HFFc6 (cell line): Measurements from ENCODE around the gene ZBTB7A. TPM values are rescaled to one million over a fixed set of nuclear protein-coding genes. Genes with fewer than 3 reads are reported as not detected.
A peak's percentile ranks its signal among the peaks of the same experiment; 100 is the strongest.

Source experiments
- DNase-seq: peaks from one replicate; pipeline ENCODE4 v3.0.0-alpha.2; 2018
- H3K27ac Mint-ChIP-seq: 2 replicates; pipeline ENCODE4 v1.8.0; 2020; ENCODE audit warnings: mild to moderate bottlenecking, mixed read lengths
- H3K27me3 Mint-ChIP-seq: 2 replicates; pipeline ENCODE4 v1.8.0; 2021; ENCODE audit warnings: mild to moderate bottlenecking, moderate library complexity, mixed read lengths; ENCODE audit not compliant: insufficient read depth
- H3K36me3 Mint-ChIP-seq: 2 replicates; pipeline ENCODE4 v1.8.0; 2021; ENCODE audit warnings: low read depth, mixed read lengths
- H3K4me1 Mint-ChIP-seq: 2 replicates; pipeline ENCODE4 v1.8.0; 2020; ENCODE audit warnings: low read depth, mixed read lengths
- H3K4me3 Mint-ChIP-seq: 2 replicates; pipeline ENCODE4 v1.8.0; 2020; ENCODE audit warnings: mild to moderate bottlenecking, moderate library complexity, mixed read lengths
- H3K9me3 Mint-ChIP-seq: 2 replicates; pipeline ENCODE4 v1.8.0; 2020; ENCODE audit warnings: mild to moderate bottlenecking, mixed read lengths
- total RNA-seq, 6 experiments: library from RNA; stranded (reverse); fragmentation: NEBNext Ultra II Directional; extraction: Animal tissue kit (Norgen Biotek cat#: 25700); gene quantifications; 2 replicates in 1 of 6; 3 replicates in 5 of 6; pipeline ENCODE4 v1.2.3, GENCODE V29; 2021
- TF ChIP-seq, protein P1 (sequence below): fragments of 200-600 bp; sonication (generic); IDR thresholded peaks from 2 replicates; pipeline ENCODE4 v1.5.0; 2021; ENCODE audit warnings: antibody characterized with exemption, mild to moderate bottlenecking

Gene ZBTB7A
- total RNA-seq, 6 experiments from 2014 or later = 40.8 to 47.6 (median 43.6) TPM

DNA sequence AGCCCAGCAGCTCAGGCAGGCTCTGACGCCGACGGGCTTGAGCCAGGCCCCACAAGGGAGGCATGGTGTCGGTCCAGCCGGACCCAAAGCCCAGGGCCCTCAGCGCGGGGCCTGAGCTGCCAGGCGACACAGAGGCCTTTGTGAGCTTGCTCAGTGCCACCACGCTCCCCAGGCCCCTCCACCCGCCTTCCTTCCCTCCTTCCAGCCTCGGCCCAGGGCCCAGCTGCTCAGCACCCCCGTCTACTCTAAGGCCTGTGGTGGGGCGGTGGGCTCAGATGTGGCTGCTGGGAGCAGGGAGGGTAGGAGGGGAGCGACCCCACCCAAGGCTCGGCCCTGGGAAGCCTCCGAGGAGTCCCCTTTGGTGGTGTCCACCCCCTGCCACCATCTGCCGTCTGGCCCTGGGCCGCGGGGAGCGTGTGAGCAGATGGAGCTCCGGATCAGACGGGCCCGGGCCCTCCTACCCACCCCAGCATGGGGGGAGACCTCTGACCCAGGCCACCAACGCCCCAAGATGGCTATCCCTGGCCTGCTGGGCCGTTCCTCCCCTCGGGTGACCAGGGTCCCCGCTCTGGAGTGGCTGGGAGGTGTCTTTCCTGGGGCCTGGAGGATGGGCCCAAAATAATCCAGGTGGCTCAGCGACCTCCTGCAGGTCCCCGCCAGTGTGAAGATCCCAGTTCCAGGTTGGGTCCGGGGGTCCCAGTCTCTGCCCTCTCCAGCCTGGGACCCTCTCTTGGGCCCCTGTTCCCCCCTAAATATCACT is 7.8 kb downstream of the ZBTB7A start:
- peaks cover 19% of the 10 kb centered on the region for H3K36me3 Mint-ChIP-seq
- H3K9me3 Mint-ChIP-seq = no peaks in the 10 kb centered on the region
- peaks cover 15% of the 10 kb centered on the region for H3K4me1 Mint-ChIP-seq
- peak overlapping the region; percentile 80 for H3K27ac Mint-ChIP-seq
- peak overlapping the region; percentile 51 for H3K4me3 Mint-ChIP-seq
- TF ChIP-seq, protein P1, sequence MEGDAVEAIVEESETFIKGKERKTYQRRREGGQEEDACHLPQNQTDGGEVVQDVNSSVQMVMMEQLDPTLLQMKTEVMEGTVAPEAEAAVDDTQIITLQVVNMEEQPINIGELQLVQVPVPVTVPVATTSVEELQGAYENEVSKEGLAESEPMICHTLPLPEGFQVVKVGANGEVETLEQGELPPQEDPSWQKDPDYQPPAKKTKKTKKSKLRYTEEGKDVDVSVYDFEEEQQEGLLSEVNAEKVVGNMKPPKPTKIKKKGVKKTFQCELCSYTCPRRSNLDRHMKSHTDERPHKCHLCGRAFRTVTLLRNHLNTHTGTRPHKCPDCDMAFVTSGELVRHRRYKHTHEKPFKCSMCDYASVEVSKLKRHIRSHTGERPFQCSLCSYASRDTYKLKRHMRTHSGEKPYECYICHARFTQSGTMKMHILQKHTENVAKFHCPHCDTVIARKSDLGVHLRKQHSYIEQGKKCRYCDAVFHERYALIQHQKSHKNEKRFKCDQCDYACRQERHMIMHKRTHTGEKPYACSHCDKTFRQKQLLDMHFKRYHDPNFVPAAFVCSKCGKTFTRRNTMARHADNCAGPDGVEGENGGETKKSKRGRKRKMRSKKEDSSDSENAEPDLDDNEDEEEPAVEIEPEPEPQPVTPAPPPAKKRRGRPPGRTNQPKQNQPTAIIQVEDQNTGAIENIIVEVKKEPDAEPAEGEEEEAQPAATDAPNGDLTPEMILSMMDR = no peak
- peaks cover 7% of the 10 kb centered on the region for H3K27me3 Mint-ChIP-seq
- no peak for DNase-seq

DNA sequence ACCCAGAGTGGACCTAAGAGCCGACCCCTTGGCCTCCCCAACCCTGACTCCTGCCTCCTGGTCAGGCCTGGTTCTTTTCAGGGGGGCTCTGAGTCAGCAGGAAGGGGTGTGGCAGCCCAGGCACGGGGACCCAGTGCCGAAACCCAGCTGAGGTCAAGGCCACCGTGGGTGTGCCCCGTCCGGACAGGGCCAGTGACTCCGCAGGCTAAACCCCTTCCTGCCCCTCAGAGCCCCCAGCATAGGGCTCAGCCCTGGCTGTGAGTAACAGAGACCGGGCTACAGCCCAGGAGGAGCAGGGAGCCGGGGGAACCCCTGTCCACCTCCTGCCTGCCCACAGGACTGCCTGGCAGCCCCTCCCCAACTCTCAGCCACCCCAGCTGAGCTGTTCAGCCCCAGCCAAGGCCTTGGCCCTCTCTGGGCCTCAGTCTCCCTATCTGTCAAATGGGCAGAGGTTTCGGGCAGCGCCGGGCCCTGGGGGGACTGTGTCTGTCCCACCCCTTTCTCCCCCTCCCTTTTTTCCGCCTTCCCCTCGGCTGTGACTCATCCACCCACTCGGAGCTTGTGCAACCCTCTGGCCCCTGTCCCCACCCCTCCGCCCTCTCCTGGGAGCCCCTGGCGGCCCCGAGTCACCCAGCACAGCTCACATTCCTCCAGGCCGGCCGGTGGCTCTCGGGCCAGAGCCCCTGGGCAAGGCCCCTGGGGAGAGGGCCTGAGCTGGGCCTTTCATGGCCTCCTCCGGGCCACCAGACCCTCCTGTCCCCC is 8.6 kb downstream of the ZBTB7A start:
- Mint-ChIP-seq H3K27me3 (peaks cover 13% of the 10 kb centered on the region), H3K9me3 (peaks cover 6% of the 10 kb centered on the region), H3K4me1 (peaks cover 19% of the 10 kb centered on the region), H3K4me3 (peak overlapping the region; percentile 62), H3K36me3 (peaks cover 27% of the 10 kb centered on the region), H3K27ac (peak overlapping the region; percentile 80)
- TF ChIP-seq, protein P1 = peak; percentile 46
- DNase-seq = peak; percentile 91

DNA sequence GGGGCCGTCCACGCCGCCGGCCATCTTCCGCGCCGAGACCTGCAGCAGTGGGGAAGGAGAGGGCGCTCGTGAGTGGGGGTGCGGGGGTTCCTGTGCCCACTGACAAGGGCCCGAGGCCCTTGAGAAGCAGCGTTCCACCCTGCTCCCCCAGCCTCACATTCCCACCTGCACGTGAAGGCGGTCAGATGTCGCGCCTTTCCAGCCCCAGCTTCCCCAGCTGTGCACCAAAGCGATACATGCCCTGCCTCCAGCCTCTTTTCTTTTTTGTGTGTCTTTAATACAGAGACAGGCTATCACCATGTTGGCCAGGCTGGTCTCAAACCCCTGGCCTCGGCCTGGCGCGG is 11.5 kb downstream of the ZBTB7A start:
- no peak overlapping the region for H3K4me3 Mint-ChIP-seq
- peaks cover 42% of the 10 kb centered on the region for H3K36me3 Mint-ChIP-seq
- peaks cover 6% of the 10 kb centered on the region for H3K9me3 Mint-ChIP-seq
- H3K27me3 Mint-ChIP-seq = peaks cover 12% of the 10 kb centered on the region
- H3K4me1 Mint-ChIP-seq = peaks cover 41% of the 10 kb centered on the region
- no peak overlapping the region for H3K27ac Mint-ChIP-seq
- TF ChIP-seq, protein P1 = no peak
- no peak for DNase-seq

DNA sequence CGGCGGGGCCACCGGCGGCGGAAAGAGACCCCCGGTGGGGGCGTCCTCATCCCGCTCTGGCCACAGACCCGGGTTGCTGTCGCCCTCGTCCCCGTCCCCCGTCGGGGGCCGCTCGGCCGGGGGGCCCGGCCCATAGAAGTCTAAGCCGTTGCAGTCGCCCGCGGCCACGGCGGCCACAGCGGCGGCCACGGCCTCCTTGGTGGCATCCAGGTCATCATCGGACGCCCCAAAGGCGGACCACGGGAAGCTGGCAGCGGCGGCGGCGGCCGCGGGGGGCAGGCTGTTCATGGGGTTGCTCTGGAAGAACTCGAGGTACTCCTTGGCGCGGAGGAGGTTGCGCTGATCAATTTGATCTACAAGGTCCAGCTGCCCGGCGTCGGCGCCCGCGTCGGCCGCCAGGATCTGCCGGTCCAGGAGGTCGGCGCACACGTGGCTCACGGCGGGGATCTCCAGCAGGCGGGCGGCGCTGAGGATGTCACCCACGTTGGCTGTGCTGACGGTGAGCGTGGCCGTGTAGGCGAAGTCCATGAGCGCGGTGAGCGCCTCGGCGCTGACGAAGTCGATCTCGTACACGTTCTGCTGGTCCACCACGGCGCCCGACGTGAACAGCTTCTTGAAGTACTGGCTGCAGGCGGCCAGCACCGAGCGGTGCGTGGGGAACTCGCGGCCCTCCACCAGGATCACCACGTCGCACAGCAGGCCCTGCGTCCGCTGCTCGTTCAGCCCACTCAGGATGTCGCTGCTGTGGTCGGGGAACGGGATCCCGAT is 12.1 kb downstream of the ZBTB7A start:
- no peak for DNase-seq
- H3K36me3 Mint-ChIP-seq = peaks cover 42% of the 10 kb centered on the region
- peaks cover 11% of the 10 kb centered on the region for H3K27me3 Mint-ChIP-seq
- TF ChIP-seq, protein P1 = no peak
- peaks cover 45% of the 10 kb centered on the region for H3K4me1 Mint-ChIP-seq
- H3K4me3 Mint-ChIP-seq = no peak overlapping the region
- H3K27ac Mint-ChIP-seq = no peak overlapping the region
- H3K9me3 Mint-ChIP-seq = peaks cover 6% of the 10 kb centered on the region

DNA sequence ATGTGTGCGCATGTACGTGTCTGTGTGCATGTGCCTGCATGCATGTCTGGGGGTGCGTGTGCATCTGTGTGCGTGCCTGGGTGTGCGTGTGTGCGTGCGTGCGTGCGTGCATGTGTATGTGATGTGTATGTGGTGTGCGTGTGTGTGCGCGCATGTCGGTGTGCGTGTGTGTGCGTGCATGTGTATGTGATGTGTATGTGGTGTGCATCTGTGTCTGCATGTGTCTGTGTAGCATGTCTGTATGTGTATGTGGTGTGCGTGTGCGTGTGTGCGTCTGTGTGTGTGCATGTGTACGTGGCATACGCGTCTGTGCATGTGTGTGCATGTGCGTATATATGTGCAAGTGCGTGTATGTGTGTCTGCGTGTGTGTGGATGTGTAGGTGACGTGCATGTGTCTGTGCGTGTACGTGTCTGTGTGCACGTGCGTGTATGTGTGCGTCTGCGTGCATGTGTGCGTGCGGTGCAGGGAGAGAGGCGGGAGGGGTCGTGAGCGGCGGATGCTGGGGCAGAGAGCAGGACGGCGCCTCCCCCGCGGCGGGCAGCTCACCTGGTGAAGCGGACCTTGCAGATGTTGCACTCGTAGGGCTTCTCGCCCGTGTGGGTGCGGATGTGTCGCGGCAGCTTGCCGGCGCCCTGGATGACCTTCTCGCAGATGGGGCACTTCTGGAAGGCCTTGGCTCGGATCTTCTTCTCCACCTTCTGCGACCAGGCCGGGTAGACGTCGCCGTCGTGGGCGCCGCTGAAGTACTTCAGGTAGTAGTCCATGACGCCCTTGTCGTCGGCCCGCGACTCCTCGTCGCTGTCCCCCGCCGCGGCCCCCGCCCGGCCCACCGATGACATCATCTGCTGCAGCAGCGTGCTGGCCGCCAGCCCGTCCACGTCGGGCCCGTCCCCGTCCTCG is 13.0 kb downstream of the ZBTB7A start:
- DNase-seq = no peak
- Mint-ChIP-seq H3K4me3 (peak overlapping the region; percentile 75), H3K27ac (peak overlapping the region; percentile 91), H3K4me1 (peaks cover 46% of the 10 kb centered on the region), H3K36me3 (peaks cover 42% of the 10 kb centered on the region), H3K27me3 (peaks cover 11% of the 10 kb centered on the region), H3K9me3 (peaks cover 6% of the 10 kb centered on the region)
- TF ChIP-seq, protein P1 = no peak
